GM19240 (cell line): ENCODE measurements around the gene DPH1.

Source experiments
- DNase-seq: peaks from one replicate; pipeline ENCODE4 v3.0.0; 2011; ENCODE audit warnings: low spot score; ENCODE audit not compliant: insufficient read length

The DPH1 gene

DNA sequence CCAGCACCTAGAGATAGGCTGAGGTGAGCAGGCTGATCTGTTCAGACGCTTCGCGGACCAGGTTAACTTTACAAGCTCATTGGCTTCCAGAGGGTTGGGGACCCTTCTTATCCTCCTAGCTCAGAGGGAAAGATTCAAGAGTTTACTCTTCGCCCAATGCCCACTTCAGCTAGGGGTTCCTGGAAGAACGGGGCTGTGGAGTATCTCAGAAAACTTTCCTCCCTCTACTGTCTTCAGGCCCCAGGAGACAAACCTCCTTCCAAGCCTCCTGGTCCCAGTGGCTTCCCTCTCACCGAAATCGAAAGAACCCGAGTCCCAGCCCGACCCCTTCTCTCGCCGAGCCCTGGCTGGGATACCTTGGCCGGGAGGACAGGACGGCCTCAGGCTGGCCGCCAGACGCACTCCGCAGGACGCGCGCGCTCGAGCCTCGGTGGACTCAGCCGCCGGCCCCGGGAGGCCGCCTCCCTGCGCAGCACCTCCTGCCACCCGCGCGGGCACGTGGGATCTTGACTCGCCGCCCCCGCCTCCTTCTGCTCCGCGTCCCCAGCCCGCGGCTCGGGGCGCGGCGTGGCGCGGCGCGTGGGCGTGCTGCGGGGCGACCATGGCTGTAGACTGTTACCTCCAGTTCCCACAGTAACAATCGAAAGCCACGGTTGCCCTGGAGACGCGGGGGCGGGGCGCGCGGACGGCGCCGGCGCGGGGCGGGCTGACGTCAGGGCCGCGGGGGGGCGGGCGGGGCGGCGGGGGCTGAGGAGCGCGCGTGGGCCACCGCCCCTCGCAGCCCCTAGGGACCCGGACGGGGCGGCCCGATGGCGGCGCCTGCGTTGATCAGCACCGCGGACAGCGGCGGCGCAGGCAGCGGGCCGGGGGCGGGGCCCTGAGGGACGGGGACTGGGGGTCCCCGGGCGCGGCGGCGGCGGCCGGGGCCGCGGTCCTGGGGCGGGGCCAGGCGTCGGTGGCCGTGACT lies 19.7 kb downstream of the DPH1 start:
- DNase-seq = peak; percentile 61

DNA sequence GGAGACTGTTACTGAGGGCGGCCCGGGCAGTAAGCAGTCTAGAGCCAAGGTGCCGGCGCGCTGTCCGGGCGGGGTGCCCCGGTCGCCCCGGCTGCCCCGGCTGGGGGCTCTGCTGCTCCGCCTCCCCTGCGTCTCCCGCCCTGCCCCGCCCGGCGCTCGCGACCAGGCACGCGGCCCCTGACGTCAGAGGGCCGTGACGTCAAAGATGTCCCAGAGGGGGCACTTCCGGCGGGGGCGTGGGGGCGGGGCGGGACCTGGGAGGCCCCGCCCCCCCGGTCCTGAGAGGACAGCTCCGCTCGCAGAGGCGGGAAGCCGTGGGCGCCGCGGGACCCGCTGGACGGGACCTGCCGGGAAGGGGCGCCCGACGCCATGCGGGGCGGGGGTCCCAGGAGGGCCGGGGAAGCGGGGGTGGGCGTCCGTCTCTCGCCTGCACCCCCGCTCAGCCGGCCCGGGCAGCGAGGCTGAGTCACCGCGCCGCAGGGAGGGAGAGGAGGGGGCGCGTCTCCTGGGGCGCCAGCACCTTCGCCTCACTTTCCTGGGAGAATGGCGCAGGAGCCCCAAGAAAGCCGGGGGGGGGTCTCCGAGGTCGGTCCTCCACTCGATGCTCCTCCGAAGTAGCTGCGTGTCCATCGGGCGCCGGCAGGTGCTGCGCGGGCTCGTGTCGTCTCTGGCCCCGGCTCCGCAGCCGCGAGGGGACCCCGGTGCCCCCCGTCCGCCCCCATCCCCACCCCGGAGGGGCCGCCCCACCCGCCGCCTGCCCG lies 20.5 kb downstream of the DPH1 start:
- no peak for DNase-seq

DNA sequence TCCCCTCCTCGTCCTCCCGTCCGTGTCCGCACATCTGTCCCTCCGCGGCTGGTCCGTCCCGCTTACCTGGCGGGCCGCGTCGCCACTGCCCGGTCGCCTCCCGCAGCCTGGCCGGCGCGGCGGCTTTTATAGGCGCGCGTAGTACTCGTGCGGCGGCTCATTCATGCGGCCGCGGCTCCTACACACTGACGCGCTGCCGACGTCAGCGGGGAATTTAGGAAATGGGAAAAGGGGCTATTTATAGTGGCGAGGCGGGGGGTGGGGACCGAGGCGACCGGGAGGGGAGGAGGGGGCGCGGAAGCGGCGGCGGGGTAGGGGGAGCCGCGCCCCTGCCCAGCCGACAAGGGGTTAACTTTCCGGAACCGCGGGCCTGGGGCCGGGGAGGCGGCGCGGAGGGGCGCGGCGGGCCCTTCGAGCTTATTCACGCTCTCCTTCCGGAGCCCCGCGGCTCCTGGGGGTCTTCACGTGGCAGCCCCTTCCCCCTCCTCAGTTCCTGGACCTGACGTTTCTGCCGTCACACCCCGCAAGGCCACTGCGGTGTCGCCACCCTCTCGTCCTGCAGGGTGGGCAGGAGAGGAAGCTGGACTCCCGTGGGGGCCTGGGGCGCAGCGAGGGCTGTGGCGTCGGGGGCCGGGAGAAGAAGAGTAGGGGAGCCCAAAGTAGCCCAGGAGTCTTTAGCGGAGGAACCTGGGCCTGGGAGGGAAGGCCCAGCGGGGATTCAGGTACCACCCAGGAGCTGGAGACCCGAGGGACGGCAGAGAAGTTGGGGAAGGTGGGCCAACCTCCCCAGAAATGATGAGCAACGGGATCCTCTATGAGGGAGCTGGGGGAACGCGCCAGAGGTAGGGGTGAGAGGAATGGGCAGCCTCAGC lies 21.3 kb downstream of the DPH1 start:
- no peak for DNase-seq

DNA sequence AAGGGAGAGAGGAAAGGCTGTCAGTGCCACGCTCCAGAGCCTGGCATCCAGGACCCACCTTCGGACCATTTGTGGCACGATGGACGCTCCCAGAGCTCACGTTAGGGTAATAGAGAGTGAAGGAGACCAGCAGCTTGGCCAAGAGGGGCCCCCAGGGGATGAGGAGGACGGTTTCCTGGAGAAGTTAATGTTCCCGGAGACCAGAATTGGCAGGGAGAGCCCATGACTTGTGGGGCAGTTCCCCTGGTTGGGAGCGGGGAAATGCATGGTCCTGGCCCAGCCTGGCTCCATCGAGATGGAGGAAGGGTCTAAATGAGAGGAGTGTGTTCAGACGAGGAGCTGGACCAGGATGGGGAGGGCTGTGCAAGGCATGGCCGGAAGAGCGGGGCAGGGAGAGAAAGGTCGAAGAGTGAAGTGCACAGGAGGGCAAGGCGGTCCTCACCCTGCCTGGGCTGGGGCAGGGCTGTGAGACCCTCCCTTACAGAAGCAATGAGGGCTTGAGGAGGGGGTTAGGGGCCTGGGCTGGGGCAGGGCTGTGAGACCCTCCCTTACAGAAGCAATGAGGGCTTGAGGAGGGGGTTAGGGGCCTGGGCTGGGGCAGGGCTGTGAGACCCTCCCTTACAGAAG lies 22.1 kb downstream of the DPH1 start:
- no peak for DNase-seq

GRCh38 chr17:2053380-2054261 lies 23.7 kb downstream of the DPH1 start:
- no peak for DNase-seq

GRCh38 chr17:2054262-2054511 lies 24.2 kb downstream of the DPH1 start:
- no peak for DNase-seq

DNA sequence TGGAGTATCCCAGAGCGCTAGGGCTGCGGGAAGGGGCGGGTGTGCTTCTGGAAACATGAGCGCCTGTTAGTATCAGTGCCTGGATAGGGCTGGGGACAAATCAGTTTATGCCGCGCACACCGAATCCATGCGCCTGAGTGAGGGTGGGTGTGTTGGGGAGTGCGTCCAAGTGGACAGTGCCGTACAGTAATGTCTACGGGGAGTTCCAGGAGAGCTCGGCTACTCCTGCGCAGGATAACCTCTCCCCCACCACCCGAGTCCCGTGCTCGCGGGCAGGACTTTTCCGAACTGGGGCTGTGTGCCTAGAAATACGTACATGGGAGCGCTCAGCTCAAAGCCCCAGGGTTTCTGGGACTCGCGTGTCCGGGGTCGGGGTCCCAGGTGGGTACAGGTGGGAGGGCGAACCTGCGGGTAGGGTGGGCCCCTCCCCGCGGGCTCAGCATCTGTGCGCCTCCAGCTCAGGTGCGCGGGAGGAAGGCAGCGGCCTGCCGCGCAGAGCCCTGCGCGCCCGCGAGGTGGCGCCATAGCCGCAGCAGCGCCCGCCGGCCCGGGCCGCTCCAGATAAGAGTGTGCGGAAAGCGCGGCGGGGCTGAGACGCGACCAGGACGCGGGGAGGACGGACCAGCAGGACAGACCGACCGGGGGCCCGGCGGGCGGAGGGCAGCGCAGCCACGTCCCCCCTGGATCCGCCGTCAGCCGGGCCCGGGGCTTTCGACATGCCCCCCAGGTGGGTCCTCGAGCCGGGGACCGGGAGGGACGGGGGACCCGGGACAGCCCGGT lies 24.7 kb downstream of the DPH1 start, which contains the start of gene HIC1:
Gene HIC1 (plus strand): TSS at position 592 of the 780 bp plus-strand sequence. CDS start 1,588 bp downstream, outside the sequence.
- DNase-seq = peak; percentile 78

DNA sequence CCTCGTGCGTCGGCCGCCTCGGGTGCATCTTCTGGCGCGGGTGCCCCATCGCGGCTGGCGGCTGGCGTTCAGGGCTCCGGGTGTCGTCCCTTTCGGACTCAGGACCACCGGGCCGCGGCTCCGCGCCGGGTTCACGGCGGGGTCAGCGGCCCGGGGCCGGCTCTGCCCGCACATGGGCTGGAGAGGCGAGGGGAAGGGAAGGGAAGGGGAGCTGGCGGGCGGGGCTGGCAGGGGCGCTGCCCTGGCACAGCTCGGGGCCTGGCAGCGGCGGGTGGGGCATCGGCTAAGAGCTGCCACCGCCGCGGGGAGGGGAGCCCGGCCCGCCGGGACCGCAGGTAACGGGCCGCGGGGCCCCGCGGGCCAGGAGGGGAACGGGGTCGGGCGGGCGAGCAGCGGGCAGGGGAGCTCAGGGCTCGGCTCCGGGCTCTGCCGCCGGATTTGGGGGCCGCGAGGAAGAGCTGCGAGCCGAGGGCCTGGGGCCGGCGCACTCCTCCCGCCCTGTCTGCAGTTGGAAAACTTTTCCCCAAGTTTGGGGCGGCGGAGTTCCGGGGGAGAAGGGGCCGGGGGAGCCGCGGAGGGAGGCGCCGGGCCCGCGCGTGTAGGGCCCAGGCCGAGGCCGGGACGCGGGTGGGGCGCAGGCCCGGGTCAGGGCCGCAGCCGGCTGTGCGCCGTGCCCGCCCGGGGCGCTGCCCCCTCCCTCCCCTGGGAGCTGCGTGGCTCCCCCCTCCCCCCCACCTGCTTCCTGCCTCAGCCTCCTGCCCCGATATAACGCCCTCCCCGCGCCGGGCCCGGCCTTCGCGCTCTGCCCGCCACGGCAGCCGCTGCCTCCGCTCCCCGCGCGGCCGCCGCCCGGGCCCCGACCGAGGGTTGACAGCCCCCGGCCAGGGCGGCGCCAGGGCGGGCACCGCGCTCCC lies 25.6 kb downstream of the DPH1 start:
- no peak for DNase-seq

GRCh38 chr17:2056206-2057174 lies 26.5 kb downstream of the DPH1 start:
- peak; percentile 55 for DNase-seq

DNA sequence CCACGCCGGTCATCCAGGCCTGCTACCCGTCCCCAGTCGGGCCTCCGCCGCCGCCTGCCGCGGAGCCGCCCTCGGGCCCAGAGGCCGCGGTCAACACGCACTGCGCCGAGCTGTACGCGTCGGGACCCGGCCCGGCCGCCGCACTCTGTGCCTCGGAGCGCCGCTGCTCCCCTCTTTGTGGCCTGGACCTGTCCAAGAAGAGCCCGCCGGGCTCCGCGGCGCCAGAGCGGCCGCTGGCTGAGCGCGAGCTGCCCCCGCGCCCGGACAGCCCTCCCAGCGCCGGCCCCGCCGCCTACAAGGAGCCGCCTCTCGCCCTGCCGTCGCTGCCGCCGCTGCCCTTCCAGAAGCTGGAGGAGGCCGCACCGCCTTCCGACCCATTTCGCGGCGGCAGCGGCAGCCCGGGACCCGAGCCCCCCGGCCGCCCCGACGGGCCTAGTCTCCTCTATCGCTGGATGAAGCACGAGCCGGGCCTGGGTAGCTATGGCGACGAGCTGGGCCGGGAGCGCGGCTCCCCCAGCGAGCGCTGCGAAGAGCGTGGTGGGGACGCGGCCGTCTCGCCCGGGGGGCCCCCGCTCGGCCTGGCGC lies 27.3 kb downstream of the DPH1 start:
- DNase-seq = no peak

DNA sequence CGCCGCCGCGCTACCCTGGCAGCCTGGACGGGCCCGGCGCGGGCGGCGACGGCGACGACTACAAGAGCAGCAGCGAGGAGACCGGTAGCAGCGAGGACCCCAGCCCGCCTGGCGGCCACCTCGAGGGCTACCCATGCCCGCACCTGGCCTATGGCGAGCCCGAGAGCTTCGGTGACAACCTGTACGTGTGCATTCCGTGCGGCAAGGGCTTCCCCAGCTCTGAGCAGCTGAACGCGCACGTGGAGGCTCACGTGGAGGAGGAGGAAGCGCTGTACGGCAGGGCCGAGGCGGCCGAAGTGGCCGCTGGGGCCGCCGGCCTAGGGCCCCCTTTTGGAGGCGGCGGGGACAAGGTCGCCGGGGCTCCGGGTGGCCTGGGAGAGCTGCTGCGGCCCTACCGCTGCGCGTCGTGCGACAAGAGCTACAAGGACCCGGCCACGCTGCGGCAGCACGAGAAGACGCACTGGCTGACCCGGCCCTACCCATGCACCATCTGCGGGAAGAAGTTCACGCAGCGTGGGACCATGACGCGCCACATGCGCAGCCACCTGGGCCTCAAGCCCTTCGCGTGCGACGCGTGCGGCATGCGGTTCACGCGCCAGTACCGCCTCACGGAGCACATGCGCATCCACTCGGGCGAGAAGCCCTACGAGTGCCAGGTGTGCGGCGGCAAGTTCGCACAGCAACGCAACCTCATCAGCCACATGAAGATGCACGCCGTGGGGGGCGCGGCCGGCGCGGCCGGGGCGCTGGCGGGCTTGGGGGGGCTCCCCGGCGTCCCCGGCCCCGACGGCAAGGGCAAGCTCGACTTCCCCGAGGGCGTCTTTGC lies 28.0 kb downstream of the DPH1 start:
- no peak for DNase-seq

- DNase-seq = peak; percentile 55
These were observed 28.9 kb downstream of the DPH1 start for GRCh38 chr17:2058586-2059546.

- DNase-seq = no peak
These were observed 29.8 kb downstream of the DPH1 start for GRCh38 chr17:2059547-2060384.

DNA sequence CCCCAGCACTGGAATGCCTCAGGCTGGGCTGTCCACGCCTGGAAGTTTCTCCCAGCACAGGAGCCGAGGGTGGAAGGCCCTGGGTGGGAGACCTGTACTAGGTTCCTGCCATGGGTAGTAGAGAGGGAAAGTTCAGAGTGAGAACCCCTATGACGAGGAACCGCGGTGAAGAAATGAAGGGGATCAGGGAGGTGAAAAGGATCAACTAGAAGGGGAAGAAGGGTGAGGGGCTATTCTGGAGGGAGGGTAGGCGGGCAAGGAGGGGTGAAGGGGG lies 30.4 kb downstream of the DPH1 start:
- DNase-seq = no peak
